Epithelial cell of proximal tubule (primary cell): ENCODE results near the gene UQCC2. TPM values are rescaled to one million over a fixed set of nuclear protein-coding genes. Genes with fewer than 3 reads are reported as not detected.

Experiments
- DNase-seq: peaks from one replicate; pipeline ENCODE4 v3.0.0-alpha.2; 2011; ENCODE audit warnings: low read depth
- H3K4me3 ChIP-seq: 2 replicates; pipeline ENCODE4 v1.5.1; 2011; ENCODE audit warnings: low read depth, mild to moderate bottlenecking, low read length
- CTCF ChIP-seq: conservative IDR thresholded peaks from 2 replicates; pipeline ENCODE4 v1.5.1; 2012; ENCODE audit warnings: low read depth, mild to moderate bottlenecking, low read length
- total RNA-seq: library from RNA; depleted of rRNA; stranded (reverse); fragments of >200 nt; gene quantifications from 2 replicates; pipeline ENCODE4 v1.2.3, GENCODE V29; 2015

UQCC2 gene
- total RNA-seq, 1 donor from 2014 or later = 20.3 TPM

GRCh38 chr6:33670971-33671743 lies 40.3 kb downstream of the UQCC2 start:
- TF ChIP-seq CTCF = no peak
- no peak for DNase-seq
- H3K4me3 ChIP-seq = no peak overlapping the region

- TF ChIP-seq CTCF = no peak
Observed at GRCh38 chr6:33670086-33670660, 41.3 kb downstream of the UQCC2 start.

DNA sequence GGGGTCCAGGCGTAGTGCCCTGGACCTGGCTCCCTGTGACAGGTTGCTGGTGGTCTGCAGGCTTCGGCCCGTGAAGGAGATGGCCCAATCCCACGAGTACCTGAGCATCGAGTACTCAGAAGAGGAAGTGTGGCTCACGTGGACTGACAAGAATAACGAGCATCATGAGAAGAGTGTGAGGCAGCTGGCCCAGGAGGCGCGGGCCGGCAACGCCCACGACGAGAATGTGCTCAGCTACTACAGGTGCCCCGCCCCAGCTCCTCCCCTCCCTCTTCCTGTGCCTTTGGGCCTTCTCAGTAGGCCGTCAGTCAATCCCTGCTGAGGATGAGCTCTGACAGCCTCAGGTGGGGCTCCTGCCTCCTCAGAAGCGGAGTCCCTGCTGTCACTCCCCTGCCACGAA lies 42.6 kb downstream of the UQCC2 start:
- no peak for DNase-seq

More at GRCh38 chr6:33670086-33670660, 41.3 kb downstream of the UQCC2 start:
- no peak for DNase-seq
- no peak overlapping the region for H3K4me3 ChIP-seq

GRCh38 chr6:33668328-33668727 lies 43.2 kb downstream of the UQCC2 start:
- H3K4me3 ChIP-seq = no peak overlapping the region
- DNase-seq = no peak
- no peak for TF ChIP-seq CTCF

More for the DNA sequence above, 42.6 kb downstream of the UQCC2 start:
- H3K4me3 ChIP-seq = no peak overlapping the region
- TF ChIP-seq CTCF = no peak

GRCh38 chr6:33667776-33668175 lies 43.7 kb downstream of the UQCC2 start:
- H3K4me3 ChIP-seq = no peak overlapping the region
- DNase-seq = no peak
- no peak for TF ChIP-seq CTCF

DNA sequence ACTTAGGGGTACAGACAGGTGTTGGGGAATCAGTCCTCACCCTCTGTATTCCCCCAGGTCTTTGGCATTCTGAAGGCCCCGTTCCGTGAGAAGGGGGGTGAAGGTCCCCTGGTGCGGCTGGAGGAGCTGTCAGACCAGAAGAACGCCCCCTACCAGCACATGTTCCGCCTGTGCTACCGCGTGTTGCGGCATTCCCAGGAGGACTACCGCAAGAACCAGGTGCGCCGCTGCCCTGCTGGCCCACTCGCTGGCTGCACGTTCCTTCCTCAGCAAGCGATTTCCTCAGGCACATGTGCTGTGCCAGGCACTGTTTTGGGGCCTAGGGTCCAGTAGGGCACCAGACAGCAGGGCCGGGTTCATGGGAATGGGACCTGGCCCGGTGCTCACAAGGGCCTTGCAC lies 44.4 kb downstream of the UQCC2 start:
- no peak overlapping the region for H3K4me3 ChIP-seq
- DNase-seq = no peak
- TF ChIP-seq CTCF = no peak

GRCh38 chr6:33665957-33666356 lies 45.5 kb downstream of the UQCC2 start:
- no peak overlapping the region for H3K4me3 ChIP-seq
- no peak for TF ChIP-seq CTCF
- no peak for DNase-seq
